CD4-positive, alpha-beta T cell treated with Interleukin-21 for 1 hour (primary cell): Measurements from ENCODE around the gene ARID5B.

ENCODE experiments used
- DNase-seq: peaks from one replicate; pipeline ENCODE4 v3.0.0-alpha.2; 2020

ARID5B gene

GRCh38 chr10:61993711-61994401 lies 92.4 kb downstream of the ARID5B start:
- peak; percentile 68 for DNase-seq

GRCh38 chr10:61994405-61995219 lies 93.1 kb downstream of the ARID5B start:
- no peak for DNase-seq

DNA sequence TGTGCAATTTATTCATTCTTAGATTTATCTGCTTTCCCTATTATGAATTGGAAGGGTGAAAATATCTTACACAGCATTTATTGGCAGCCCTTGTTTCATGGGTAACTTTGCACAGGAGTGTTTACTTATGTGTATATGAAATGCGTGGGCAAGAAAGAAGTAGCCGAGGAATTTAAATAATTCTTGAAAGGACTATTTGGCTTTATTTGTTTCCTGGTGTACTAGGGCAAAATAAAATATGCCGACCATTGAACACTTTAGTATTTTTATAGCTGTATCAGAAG lies 93.7 kb downstream of the ARID5B start:
- no peak for DNase-seq

GRCh38 chr10:61998937-61999336 lies 97.4 kb downstream of the ARID5B start:
- DNase-seq, result no peak

GRCh38 chr10:62000037-62000603 lies 98.6 kb downstream of the ARID5B start:
- no peak for DNase-seq

GRCh38 chr10:62000726-62001125 lies 99.2 kb downstream of the ARID5B start:
- DNase-seq, result no peak

DNA sequence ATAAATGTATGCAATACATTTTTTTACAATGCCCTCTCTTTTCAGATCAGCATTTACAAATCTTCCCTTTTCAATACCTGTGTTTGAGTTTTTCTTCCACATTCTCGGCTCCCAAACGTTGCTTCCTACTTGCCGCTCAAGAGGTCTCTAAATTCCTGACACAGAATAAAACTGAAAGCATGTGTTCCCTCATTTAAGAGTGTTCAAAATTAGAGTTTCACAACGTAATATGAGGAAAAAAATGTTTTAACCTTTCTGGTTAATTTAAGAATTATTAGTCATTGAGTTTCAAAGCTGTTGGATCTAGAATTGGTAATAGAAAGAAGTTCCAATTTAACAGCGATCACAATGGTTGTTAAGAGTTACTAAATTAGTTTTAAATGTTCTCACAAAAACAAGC lies 100.4 kb downstream of the ARID5B start:
- no peak for DNase-seq

DNA sequence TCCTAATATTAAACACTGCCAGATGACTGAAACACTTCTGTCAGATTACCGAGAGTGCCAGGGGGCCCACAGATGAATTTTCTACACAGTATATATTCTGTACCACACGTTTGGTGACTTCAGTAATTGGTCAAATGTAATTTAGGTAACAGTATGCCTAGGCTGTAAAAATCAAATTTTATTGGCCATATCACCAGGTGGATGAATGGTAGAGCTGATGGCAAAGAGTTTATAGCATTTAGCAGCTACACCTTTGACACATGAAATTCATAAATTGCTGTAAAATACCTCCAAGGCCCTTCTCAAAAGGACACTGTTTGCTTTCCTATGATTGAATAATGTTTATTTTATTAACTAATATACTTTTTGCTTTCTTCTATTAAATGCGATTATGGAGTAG lies 101.3 kb downstream of the ARID5B start:
- DNase-seq, result no peak

GRCh38 chr10:62004042-62004441 lies 102.5 kb downstream of the ARID5B start:
- no peak for DNase-seq

DNA sequence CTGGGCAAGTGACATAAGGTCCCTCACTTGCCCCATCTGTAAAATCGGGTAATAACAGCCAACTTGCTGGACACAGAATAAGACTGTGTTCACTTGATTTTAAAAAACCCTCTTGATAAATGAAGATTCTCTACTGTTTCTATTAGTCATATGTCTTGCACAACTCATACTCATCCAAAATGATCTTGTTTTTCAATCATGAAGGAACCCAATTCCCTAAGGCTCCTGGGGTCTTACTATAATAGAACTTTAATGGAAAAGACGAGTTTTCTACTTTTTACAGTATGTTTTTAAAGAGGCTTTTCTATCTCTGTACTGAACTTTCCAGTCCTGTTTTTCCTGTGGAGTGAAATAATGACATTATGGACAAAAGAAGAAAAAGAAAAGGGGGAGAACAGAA lies 103.8 kb downstream of the ARID5B start:
- no peak for DNase-seq

DNA sequence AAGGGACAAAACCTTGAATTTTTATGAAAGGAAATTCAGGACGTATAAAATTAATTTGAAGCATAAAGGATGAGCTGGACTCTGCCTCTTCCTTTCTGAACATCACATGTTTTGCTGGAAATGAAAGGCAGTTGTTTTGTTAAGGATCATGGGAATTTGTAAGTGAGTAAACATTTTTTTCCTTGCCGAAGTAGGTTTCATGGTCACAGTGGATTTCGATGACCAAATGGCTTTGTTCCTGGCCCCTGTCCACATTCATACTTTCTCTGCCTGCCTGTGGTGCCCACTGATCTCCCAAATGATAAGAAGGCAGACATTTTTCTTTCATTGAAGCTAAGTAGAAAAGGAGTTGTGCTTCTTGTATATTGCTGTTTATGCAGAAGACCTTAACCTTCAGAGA lies 104.2 kb downstream of the ARID5B start:
- no peak for DNase-seq

GRCh38 chr10:62007145-62007544 lies 105.6 kb downstream of the ARID5B start:
- DNase-seq, result no peak

- no peak for DNase-seq
These were observed 106.7 kb downstream of the ARID5B start for GRCh38 chr10:62008196-62008595.

DNA sequence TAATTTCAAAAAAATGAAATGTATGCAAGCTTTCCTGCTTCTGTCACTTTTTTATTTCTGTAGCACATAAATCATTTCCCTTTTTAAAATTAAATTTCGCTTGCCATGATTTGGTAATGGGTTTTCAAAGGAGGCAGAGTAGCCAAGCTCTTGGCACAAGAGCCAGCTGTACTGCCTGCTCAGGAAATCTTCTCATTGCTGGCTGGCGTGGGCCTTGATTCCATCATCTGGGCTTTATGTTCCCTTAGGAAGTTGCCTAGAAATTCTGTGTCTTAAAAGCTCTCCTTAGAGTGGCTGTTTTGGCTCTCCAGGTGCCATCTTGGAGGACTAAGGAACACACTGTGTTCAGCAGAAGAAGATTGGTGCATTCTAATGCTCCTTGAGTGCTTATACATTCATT lies 107.4 kb downstream of the ARID5B start:
- DNase-seq, result no peak

GRCh38 chr10:62010366-62010765 lies 108.9 kb downstream of the ARID5B start:
- no peak for DNase-seq

DNA sequence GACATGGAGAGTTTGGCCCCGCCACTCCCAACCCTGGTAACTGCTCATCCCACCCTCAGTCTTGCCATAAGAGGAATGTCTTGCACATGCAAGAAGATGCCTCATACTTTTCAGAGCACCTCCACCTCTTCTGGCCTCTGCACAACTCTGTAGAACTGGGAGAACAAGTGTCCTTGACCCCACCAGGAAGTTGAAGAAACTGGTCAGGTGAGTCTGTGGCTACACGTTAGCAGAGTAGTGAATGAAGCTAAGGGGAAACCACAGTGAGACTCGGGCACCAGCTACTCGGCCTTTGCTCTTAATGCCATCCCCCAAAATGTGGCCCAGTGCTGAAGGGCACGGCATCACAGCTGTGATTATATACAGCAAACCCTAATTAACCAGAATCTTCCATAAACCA lies 110.1 kb downstream of the ARID5B start:
- DNase-seq, result no peak

- no peak for DNase-seq
These were observed 110.8 kb downstream of the ARID5B start for GRCh38 chr10:62012318-62012717.

DNA sequence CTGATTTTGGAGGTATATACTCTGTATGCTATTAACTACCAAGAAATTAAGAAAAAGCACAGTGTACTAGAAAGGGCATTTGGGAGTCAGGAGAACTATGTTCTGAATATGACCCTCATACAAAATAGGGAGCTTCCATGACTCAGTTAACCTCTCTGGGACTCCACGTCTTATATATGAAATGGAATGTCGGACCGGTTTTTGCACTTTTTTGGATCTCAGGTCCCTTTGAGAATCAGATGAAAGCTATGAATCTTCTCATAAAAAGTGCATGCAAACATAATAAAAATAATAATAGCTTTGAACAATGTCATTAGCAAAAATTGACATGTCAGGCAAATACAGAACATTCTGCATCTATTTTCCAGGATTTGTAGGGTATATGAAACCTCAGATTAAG lies 113.0 kb downstream of the ARID5B start:
- DNase-seq, result no peak

DNA sequence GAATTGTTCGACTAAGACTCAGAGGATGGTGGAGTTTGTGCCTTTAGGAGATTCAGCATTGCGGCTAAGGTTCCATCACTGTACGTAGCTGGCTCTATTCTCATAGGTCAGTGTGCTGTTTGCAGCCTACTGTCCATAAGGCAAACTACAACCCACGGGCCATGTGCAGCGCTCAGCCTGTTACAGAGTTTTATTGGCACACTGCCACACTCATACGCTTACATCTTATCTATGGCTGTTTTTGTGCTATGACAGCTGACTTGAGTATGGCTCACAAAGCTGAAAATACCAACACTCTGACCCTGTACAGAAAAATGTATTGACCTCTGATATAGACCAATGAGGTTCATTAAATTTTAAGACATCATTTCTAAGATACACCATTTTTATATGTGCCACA lies 114.5 kb downstream of the ARID5B start:
- DNase-seq, result no peak

GRCh38 chr10:62016623-62017490 lies 115.4 kb downstream of the ARID5B start:
- no peak for DNase-seq

- no peak for DNase-seq
These were observed 116.0 kb downstream of the ARID5B start for GRCh38 chr10:62017491-62017870.

- DNase-seq, result no peak
These were observed 116.8 kb downstream of the ARID5B start for GRCh38 chr10:62018131-62018911.
